NCI-H2227 (cell line): ENCODE data around the gene IER5.
A peak's percentile ranks its signal among the peaks of the same experiment; 100 is the strongest.

ENCODE experiments used
- DNase-seq: peaks from one replicate; lab custom pipeline; 2025; ENCODE audit not compliant: unreplicated experiment; lab: John Stamatoyannopoulos, UW

IER5 gene

GRCh38 chr1:181076852-181077251 lies 11.6 kb upstream of the IER5 start:
- no peak for DNase-seq

GRCh38 chr1:181077576-181078242 lies 10.8 kb upstream of the IER5 start:
- no peak for DNase-seq

GRCh38 chr1:181079382-181079781 lies 9.1 kb upstream of the IER5 start:
- no peak for DNase-seq

- DNase-seq = no peak
Measured at GRCh38 chr1:181079920-181080319, 8.6 kb upstream of the IER5 start.

GRCh38 chr1:181080556-181080955 lies 7.9 kb upstream of the IER5 start:
- DNase-seq = no peak

- DNase-seq = peak; percentile 44
Measured at GRCh38 chr1:181081395-181081794, 7.1 kb upstream of the IER5 start.

- DNase-seq = no peak
Measured at GRCh38 chr1:181083842-181084605, 4.5 kb upstream of the IER5 start.

GRCh38 chr1:181084606-181084969 lies 3.9 kb upstream of the IER5 start:
- no peak for DNase-seq

- DNase-seq = no peak
Measured at GRCh38 chr1:181086091-181086490, 2.4 kb upstream of the IER5 start.

GRCh38 chr1:181086926-181087325 lies 1.6 kb upstream of the IER5 start:
- no peak for DNase-seq

GRCh38 chr1:181087400-181087901 lies 1.0 kb upstream of the IER5 start:
- no peak for DNase-seq

- no peak for DNase-seq
Measured at GRCh38 chr1:181089017-181089675, 646 bp downstream of the IER5 start.

- peak; percentile 68 for DNase-seq
Measured at GRCh38 chr1:181089676-181090544, 1.4 kb downstream of the IER5 start.

GRCh38 chr1:181090641-181091126 lies 2.2 kb downstream of the IER5 start:
- peak; percentile 43 for DNase-seq

GRCh38 chr1:181091309-181092040 lies 3.0 kb downstream of the IER5 start:
- DNase-seq = no peak

GRCh38 chr1:181092056-181092455 lies 3.6 kb downstream of the IER5 start:
- DNase-seq = no peak

- DNase-seq = no peak
Measured at GRCh38 chr1:181092883-181093458, 4.5 kb downstream of the IER5 start.

GRCh38 chr1:181094416-181095212 lies 6.1 kb downstream of the IER5 start:
- peak; percentile 24 for DNase-seq

GRCh38 chr1:181095260-181095659 lies 6.8 kb downstream of the IER5 start:
- no peak for DNase-seq
